GM19035 (cell line): Measurements from ENCODE around the gene NCF2.

ENCODE experiments used
- ATAC-seq: cut with Tn5 transposase; IDR thresholded peaks from one replicate; pipeline ENCODE4 v1.9.1; 2021; ENCODE audit not compliant: unreplicated experiment

The NCF2 gene

GRCh38 chr1:183586455-183586854 lies 3.8 kb downstream of the NCF2 start:
- ATAC-seq: no peak

DNA sequence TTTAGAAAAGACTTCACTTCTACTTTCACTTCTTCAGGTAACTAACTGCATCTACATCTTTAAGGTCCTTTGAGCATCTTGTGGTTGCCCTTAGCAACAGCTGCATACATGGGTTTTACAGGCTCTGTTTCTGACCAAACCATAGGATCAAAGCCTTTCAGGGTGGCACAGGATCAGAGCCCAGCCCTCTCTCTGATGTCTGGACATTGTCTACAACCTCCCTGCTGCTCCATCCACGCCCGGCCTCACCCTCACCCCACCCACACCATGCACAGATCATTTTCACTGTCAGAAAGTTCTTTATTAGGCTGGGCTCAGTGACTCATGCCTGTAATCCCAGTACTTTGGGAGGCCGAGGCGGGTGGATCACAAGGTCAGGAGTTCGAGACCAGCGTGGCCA lies 5.2 kb downstream of the NCF2 start:
- no peak for ATAC-seq

GRCh38 chr1:183584147-183584546 lies 6.1 kb downstream of the NCF2 start:
- ATAC-seq: no peak

DNA sequence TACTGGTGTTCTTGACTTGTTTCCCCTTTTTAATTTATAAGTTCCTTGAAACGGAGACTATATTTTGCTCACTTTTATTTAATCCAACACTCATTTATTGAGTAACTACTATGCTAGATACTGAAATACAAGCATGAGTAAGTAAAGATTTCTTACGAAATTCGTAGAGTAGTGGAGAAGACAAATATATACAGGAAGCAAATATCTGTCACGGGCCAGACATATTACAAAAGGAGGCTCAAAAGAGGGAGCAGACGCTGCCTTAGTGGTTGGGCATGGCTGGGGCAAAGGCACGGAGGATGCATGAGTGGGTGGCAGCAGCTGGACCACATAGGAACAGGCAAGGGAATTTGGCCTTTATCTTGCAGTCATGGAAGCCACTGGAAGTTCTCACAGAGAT lies 6.8 kb downstream of the NCF2 start:
- no peak for ATAC-seq

DNA sequence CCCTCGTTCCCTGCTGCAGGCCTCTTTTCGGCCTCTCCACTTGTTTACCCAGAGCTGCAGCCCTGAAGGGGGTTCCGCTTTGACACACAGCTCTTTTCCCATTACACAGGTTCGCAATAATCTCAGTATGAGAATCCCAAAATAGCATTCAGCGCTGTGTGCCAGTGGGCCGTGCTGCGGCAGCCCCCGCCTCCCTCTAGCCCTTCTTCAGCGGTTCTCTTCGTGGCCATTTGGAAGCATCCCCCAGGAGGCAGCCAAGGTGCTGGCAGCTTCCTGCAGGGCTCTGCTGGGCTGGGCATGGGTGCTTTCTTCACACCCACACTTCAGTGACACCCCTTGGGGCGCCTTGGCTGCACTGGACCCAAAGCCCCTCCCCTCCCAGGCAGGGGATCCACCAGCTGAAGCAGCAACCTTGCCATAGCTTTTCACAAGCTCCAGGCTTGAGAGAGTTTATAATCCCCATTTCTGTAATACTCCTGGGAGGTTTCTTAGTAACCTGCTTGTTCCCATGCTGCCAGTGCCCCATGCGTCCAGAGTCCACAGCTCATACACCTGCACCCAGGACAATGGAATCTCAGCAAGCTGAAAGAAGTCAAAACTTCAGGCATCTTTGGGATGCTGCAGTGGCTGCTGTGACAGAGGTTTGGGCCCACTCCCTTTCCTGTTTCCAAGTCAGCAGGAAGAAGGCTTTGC lies 8.1 kb downstream of the NCF2 start:
- no peak for ATAC-seq

DNA sequence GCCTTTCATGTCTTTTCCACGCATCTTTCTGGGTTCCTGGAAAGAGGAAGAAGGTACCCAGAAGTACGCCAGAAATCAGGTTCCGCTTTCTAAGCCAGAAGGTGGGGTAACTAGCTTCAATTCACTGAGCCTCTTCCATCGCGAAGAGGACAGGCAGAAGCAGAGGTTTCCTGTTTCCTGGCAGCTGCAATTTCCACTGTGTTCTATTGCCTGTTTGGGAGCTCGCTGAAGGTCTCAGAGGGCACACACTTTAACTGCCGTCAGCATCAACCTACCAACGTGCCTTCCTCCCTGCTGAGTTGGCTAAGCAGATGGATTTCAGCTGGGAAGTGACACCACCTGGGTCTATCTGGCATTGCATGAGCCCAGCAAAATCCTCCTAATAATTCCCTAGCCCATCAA lies 10.0 kb downstream of the NCF2 start:
- no peak for ATAC-seq

DNA sequence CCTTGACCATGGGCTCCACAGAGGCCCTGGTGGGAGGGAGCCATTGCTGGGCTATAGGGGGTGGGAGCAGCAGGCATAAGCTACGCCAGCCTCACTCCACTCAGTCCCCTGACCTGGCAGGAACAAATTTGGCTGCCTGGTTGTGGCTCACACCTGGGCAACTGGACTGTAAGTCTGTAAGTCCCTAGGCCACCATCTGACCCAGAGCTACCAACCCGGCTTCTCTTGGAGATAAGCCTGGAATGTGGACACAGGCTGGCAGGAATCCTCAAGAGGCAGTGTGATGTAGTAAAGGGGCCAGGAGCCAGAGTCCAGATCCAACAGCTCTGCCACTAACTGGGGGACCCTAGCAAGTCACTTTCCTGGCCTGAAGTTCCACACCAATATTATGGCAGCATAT lies 11.4 kb downstream of the NCF2 start:
- ATAC-seq: no peak

- ATAC-seq: no peak
These were observed 12.3 kb downstream of the NCF2 start for GRCh38 chr1:183577897-183578465.

DNA sequence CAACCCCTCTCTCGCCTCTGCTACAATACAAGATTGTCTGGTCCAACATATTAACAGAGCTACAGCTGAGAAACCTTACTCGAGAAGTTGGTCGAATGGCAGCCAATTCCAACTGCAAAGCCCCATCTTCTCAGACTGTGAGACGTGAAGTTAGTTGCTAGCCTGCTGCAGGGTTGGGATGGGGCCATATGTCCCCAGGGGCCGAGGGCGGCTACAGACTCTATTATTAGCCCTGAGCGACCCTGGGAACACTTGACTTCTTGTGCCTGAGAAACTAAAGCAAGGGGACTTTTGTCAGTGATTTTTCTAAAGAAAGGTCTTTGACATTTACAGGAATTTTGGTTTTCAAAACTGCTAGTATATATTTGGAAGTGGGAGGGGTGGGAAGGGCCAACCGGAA lies 13.7 kb downstream of the NCF2 start:
- ATAC-seq: no peak

DNA sequence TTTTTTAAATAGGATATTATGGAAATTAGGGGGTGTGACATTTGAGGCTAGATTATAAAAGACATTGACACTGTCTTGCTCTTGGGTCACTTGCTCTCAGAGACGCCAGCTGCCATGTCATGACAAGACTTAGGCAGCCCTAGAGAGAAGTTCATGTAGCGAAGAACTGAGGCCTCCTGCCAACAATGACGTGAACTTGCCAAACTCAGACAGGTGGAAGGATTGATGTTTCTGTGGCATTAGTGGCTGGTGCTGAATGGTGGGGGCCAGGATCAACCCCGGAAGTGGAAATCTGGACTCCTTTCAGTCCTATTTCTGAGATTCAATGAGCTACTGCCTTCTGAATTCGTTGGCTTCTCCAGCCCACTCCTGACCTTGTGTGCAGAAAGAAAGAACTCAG lies 14.7 kb downstream of the NCF2 start:
- no peak for ATAC-seq

- no peak for ATAC-seq
These were observed 17.5 kb downstream of the NCF2 start for GRCh38 chr1:183572721-183573120.

- ATAC-seq: no peak
These were observed 18.5 kb downstream of the NCF2 start for GRCh38 chr1:183571678-183572268.

GRCh38 chr1:183570451-183570850 lies 19.8 kb downstream of the NCF2 start:
- ATAC-seq: no peak

GRCh38 chr1:183569801-183570200 lies 20.5 kb downstream of the NCF2 start:
- no peak for ATAC-seq

GRCh38 chr1:183569141-183569540 lies 21.1 kb downstream of the NCF2 start:
- ATAC-seq: no peak

GRCh38 chr1:183568176-183569021 lies 21.9 kb downstream of the NCF2 start:
- no peak for ATAC-seq

GRCh38 chr1:183567584-183567983 lies 22.7 kb downstream of the NCF2 start:
- peak; percentile 59 for ATAC-seq

- no peak for ATAC-seq
These were observed 24.2 kb downstream of the NCF2 start for GRCh38 chr1:183566026-183566425.

DNA sequence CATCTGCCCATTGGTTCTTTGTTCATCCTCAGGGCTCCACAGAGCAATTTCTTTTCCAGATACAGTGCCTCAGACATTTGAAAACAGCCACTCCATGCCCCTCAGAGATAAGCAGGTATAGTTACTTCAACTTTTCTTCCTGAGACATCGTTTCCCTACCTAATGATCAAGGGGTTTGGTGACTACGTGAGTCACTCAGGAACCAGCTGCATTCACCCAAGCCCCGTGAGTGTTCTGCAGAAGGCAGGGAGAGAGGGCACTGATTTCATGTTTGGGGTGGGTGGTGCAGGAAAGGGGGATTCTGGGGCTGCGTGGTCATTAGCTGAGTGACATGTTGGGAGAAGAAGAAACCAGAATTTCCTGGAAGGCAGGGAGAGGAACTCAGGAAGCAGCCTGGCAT lies 25.0 kb downstream of the NCF2 start:
- ATAC-seq: no peak

- ATAC-seq: no peak
These were observed 27.6 kb downstream of the NCF2 start for GRCh38 chr1:183562701-183563100.

DNA sequence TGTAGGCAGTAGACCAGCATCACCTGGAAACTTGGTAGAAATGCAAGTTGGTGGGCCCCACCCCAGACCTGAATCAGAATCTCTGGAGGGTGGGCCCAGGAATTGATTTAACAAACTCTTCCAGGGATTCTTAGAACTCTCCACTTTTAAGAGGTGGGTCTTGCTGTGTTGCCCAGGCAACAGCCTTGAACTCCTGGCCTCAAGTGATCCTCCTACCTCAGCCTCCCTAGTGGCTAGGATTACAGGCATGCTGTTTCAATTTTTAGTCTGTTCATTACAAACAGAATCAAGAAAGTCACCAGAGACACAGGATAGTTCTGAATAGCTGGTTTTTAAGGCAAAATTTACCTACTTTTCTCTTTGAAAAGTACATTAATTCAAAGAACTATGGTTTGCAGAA lies 31.2 kb downstream of the NCF2 start:
- no peak for ATAC-seq

GRCh38 chr1:183554577-183554976 lies 35.7 kb downstream of the NCF2 start:
- no peak for ATAC-seq
